Measurements from ENCODE around the gene CST8. TPM values are rescaled to one million over a fixed set of nuclear protein-coding genes. Genes with fewer than 3 reads are reported as not detected.

CST8 gene
- total RNA-seq, 1 donor from 2014 or later, result not detected

- no peak for DNase-seq (ENCODE audit: low spot score)
Measured at GRCh38 chr20:23476015-23476754, 14.7 kb upstream of the CST8 start.

GRCh38 chr20:23477223-23477622 is 13.7 kb upstream of the CST8 start:
- DNase-seq (ENCODE audit: low spot score), result no peak

GRCh38 chr20:23479043-23479442 is 11.9 kb upstream of the CST8 start:
- no peak for DNase-seq (ENCODE audit: low spot score)

- DNase-seq (ENCODE audit: low spot score), result no peak
Measured at GRCh38 chr20:23482138-23482537, 8.8 kb upstream of the CST8 start.

- DNase-seq (ENCODE audit: low spot score), result no peak
Measured at GRCh38 chr20:23484081-23484480, 6.8 kb upstream of the CST8 start.

- DNase-seq (ENCODE audit: low spot score), result no peak
Measured at GRCh38 chr20:23488470-23488869, 2.4 kb upstream of the CST8 start.

GRCh38 chr20:23488996-23489395 is 1.9 kb upstream of the CST8 start:
- no peak for DNase-seq (ENCODE audit: low spot score)

GRCh38 chr20:23492292-23492691 is 1.4 kb downstream of the CST8 start:
- DNase-seq (ENCODE audit: low spot score), result no peak

- DNase-seq (ENCODE audit: low spot score), result no peak
Measured at GRCh38 chr20:23493172-23493772, 2.4 kb downstream of the CST8 start.

- DNase-seq (ENCODE audit: low spot score), result no peak
Measured at GRCh38 chr20:23497536-23497935, 6.6 kb downstream of the CST8 start.

- no peak for DNase-seq (ENCODE audit: low spot score)
Measured at GRCh38 chr20:23501926-23502325, 11.0 kb downstream of the CST8 start.

GRCh38 chr20:23503649-23504048 is 12.7 kb downstream of the CST8 start:
- DNase-seq (ENCODE audit: low spot score), result no peak

- DNase-seq (ENCODE audit: low spot score), result no peak
Measured at GRCh38 chr20:23507346-23507745, 16.4 kb downstream of the CST8 start.

- no peak for DNase-seq (ENCODE audit: low spot score)
Measured at GRCh38 chr20:23508449-23509229, 17.7 kb downstream of the CST8 start.

GRCh38 chr20:23509247-23509913 is 18.5 kb downstream of the CST8 start:
- no peak for DNase-seq (ENCODE audit: low spot score)

- DNase-seq (ENCODE audit: low spot score), result no peak
Measured at GRCh38 chr20:23510000-23510590, 19.2 kb downstream of the CST8 start.

GRCh38 chr20:23513164-23513563 is 22.2 kb downstream of the CST8 start:
- DNase-seq (ENCODE audit: low spot score), result no peak

GRCh38 chr20:23514848-23515247 is 23.9 kb downstream of the CST8 start:
- DNase-seq (ENCODE audit: low spot score), result no peak

- DNase-seq (ENCODE audit: low spot score), result peak; percentile 69
Measured at GRCh38 chr20:23515250-23515939, 24.5 kb downstream of the CST8 start.

- no peak for DNase-seq (ENCODE audit: low spot score)
Measured at GRCh38 chr20:23517719-23518118, 26.8 kb downstream of the CST8 start.

GRCh38 chr20:23519556-23519955 is 28.6 kb downstream of the CST8 start:
- DNase-seq (ENCODE audit: low spot score), result no peak
